Astrocyte (in vitro differentiated cells and primary cell): ENCODE data around the gene ITCH. TPM values are rescaled to one million over a fixed set of nuclear protein-coding genes. Genes with fewer than 3 reads are reported as not detected.

Experiments used
- DNase-seq: peaks from one replicate; pipeline ENCODE4 v3.0.0-alpha.2; 2010; ENCODE audit warnings: low read depth
- FAIRE-seq: peaks from 2 replicates; lab custom pipeline; 2011; peaks lifted over from hg19 to GRCh38; lab: Jason Lieb, UNC
- H2AFZ ChIP-seq: 2 replicates; pipeline ENCODE4 v1.6.0; 2012; ENCODE audit warnings: low read depth, low read length, inconsistent platforms
- H3K27ac ChIP-seq: 2 replicates; pipeline ENCODE4 v1.5.1; 2011; ENCODE audit warnings: low read depth, low read length, inconsistent platforms
- H3K27me3 ChIP-seq: 2 replicates; pipeline ENCODE4 v1.6.0; 2011; ENCODE audit warnings: low read length, inconsistent platforms; ENCODE audit not compliant: insufficient read depth
- H3K36me3 ChIP-seq: 2 replicates; pipeline ENCODE4 v1.5.1; 2011; ENCODE audit warnings: low read length, inconsistent platforms; ENCODE audit not compliant: insufficient read depth
- H3K4me1 ChIP-seq: 2 replicates; pipeline ENCODE4 v1.5.1; 2011; ENCODE audit warnings: low read length, inconsistent platforms; ENCODE audit not compliant: insufficient read depth
- H3K4me2 ChIP-seq: 2 replicates; pipeline ENCODE4 v1.6.0; 2012; ENCODE audit warnings: low read length, inconsistent platforms
- H3K4me3 ChIP-seq: 2 replicates; pipeline ENCODE4 v1.5.1; 2011; ENCODE audit warnings: low read depth, mild to moderate bottlenecking, low read length, inconsistent platforms; ENCODE audit not compliant: insufficient read depth
- H3K79me2 ChIP-seq: 2 replicates; pipeline ENCODE4 v1.6.0; 2012; ENCODE audit warnings: mild to moderate bottlenecking, low read length, inconsistent platforms; ENCODE audit not compliant: insufficient read depth
- H3K9ac ChIP-seq: 2 replicates; pipeline ENCODE4 v1.6.0; 2012; ENCODE audit warnings: mild to moderate bottlenecking, low read length, inconsistent platforms
- H3K9me3 ChIP-seq: 2 replicates; pipeline ENCODE4 v1.5.1; 2012; ENCODE audit warnings: low read depth, mild to moderate bottlenecking, low read length, inconsistent platforms; ENCODE audit not compliant: insufficient read depth
- H4K20me1 ChIP-seq: 2 replicates; pipeline ENCODE4 v1.6.0; 2012; ENCODE audit warnings: low read length, inconsistent platforms; ENCODE audit not compliant: insufficient read depth
- H3K27ac Mint-ChIP-seq: one replicate; pipeline ENCODE4 v1.8.0; 2021; ENCODE audit warnings: mild to moderate bottlenecking, mixed read lengths; ENCODE audit not compliant: unreplicated experiment
- H3K27me3 Mint-ChIP-seq: one replicate; pipeline ENCODE4 v1.8.0; 2021; ENCODE audit warnings: low read depth, mixed read lengths; ENCODE audit not compliant: unreplicated experiment
- H3K36me3 Mint-ChIP-seq: one replicate; pipeline ENCODE4 v1.8.0; 2021; ENCODE audit warnings: low read depth, mixed read lengths; ENCODE audit not compliant: unreplicated experiment
- H3K4me1 Mint-ChIP-seq: one replicate; pipeline ENCODE4 v1.8.0; 2021; ENCODE audit warnings: low read depth, mixed read lengths; ENCODE audit not compliant: unreplicated experiment
- H3K4me3 Mint-ChIP-seq: one replicate; pipeline ENCODE4 v1.8.0; 2021; ENCODE audit warnings: mild to moderate bottlenecking, moderate library complexity, mixed read lengths; ENCODE audit not compliant: unreplicated experiment
- H3K9me3 Mint-ChIP-seq: one replicate; pipeline ENCODE4 v1.8.0; 2021; ENCODE audit warnings: mild to moderate bottlenecking, mixed read lengths; ENCODE audit not compliant: unreplicated experiment
- EZH2 ChIP-seq: IDR thresholded peaks from 2 replicates; pipeline ENCODE4 v1.6.1; 2012; ENCODE audit warnings: mild to moderate bottlenecking, low read length, inconsistent platforms; ENCODE audit not compliant: insufficient read depth
- total RNA-seq: library from RNA; stranded (reverse); gene quantifications from 2 replicates; pipeline ENCODE4 v1.2.1, GENCODE V29; 2021
- TF ChIP-seq, protein P1 (sequence below): IDR thresholded peaks from 2 replicates; pipeline ENCODE4 v1.5.1; 2011; ENCODE audit warnings: low read depth, mild to moderate bottlenecking, inconsistent platforms, low read length, moderate library complexity; ENCODE audit not compliant: insufficient read depth

Gene ITCH
- total RNA-seq, 1 donor from 2014 or later = 79.0 TPM

DNA sequence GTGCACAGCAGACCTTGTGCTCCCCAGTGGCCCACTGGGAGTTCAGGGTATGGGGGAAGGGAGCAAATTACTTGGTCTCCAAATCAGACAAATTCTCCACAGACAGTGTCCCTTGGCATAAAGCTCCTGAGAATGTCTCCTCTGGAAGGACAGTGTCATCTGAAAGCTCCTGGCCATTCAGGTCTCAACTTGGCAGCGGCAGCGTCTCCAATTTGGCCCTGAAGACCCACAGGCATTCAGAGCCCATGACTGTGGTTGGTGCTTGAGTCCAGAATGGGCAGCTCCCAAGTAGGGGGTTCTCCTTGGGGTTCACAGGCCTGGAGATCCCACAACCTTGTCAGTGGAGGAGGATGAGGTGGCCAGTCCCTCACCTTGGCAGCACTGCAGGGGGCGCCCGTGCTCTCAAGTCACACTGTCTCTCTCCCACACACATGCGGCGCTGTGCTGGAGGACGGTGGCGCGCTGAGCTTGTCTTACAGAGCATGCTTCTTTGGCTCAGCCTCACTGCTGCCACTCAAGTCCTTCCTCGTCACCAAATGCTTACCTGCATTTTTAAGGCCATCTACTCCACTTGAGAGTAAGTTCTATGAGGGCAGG, 173.8 kb downstream of the ITCH start:
- peaks cover 70% of the 10 kb centered on the region for H3K36me3 ChIP-seq
- H3K4me2 ChIP-seq = no peak overlapping the region
- Mint-ChIP-seq H3K9me3 (no peaks in the 10 kb centered on the region), H3K4me1 (no peaks in the 10 kb centered on the region), H3K36me3 (peaks cover 22% of the 10 kb centered on the region), H3K4me3 (no peak overlapping the region), H3K27ac (no peak overlapping the region), H3K27me3 (no peaks in the 10 kb centered on the region)
- DNase-seq (no peak), FAIRE-seq (no peak)
- H3K79me2 ChIP-seq = peaks cover 10% of the 10 kb centered on the region
- no peaks in the 10 kb centered on the region for H3K9me3 ChIP-seq
- H4K20me1 ChIP-seq = peaks cover 56% of the 10 kb centered on the region
- TF ChIP-seq EZH2 = no peak
- TF ChIP-seq, protein P1, sequence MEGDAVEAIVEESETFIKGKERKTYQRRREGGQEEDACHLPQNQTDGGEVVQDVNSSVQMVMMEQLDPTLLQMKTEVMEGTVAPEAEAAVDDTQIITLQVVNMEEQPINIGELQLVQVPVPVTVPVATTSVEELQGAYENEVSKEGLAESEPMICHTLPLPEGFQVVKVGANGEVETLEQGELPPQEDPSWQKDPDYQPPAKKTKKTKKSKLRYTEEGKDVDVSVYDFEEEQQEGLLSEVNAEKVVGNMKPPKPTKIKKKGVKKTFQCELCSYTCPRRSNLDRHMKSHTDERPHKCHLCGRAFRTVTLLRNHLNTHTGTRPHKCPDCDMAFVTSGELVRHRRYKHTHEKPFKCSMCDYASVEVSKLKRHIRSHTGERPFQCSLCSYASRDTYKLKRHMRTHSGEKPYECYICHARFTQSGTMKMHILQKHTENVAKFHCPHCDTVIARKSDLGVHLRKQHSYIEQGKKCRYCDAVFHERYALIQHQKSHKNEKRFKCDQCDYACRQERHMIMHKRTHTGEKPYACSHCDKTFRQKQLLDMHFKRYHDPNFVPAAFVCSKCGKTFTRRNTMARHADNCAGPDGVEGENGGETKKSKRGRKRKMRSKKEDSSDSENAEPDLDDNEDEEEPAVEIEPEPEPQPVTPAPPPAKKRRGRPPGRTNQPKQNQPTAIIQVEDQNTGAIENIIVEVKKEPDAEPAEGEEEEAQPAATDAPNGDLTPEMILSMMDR = peak; percentile 12
- H2AFZ ChIP-seq = no peak overlapping the region
- H3K27me3 ChIP-seq = no peaks in the 10 kb centered on the region
- no peak overlapping the region for H3K9ac ChIP-seq
- no peak overlapping the region for H3K27ac ChIP-seq
- H3K4me1 ChIP-seq = no peaks in the 10 kb centered on the region
- no peak overlapping the region for H3K4me3 ChIP-seq

DNA sequence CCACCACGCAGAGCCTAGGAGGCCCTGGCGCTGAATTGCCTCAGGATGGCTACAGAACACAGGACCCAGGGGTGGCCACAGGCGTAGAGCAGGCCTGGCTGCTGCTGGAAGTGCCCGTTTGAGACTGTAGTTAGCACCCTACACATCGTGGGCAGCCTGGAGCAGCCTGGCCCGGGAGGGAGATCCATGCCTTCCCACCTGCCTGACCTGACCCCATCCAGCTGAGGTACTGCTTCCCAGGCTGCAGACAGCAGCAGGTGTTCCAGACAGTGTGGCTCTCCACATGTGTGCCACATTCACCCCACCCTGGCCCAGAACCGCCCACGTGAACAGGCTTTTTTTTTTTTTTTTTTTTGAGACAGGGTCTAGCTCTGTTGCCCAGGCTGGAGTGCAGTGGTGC, 174.6 kb downstream of the ITCH start:
- Histone ChIP-seq H3K4me1 (no peaks in the 10 kb centered on the region), H4K20me1 (peaks cover 48% of the 10 kb centered on the region), H3K79me2 (peaks cover 5% of the 10 kb centered on the region), H3K9ac (no peak overlapping the region), H3K4me2 (no peak overlapping the region), H3K4me3 (no peak overlapping the region), H3K27ac (no peak overlapping the region), H3K36me3 (peaks cover 69% of the 10 kb centered on the region), H3K9me3 (no peaks in the 10 kb centered on the region), H2AFZ (no peak overlapping the region), H3K27me3 (no peaks in the 10 kb centered on the region)
- Mint-ChIP-seq H3K27ac (no peak overlapping the region), H3K36me3 (peaks cover 22% of the 10 kb centered on the region), H3K9me3 (no peaks in the 10 kb centered on the region), H3K4me1 (no peaks in the 10 kb centered on the region), H3K27me3 (no peaks in the 10 kb centered on the region), H3K4me3 (no peak overlapping the region)
- DNase-seq = no peak
- FAIRE-seq = no peak
- TF ChIP-seq EZH2 = no peak
- TF ChIP-seq, protein P1 = no peak

DNA sequence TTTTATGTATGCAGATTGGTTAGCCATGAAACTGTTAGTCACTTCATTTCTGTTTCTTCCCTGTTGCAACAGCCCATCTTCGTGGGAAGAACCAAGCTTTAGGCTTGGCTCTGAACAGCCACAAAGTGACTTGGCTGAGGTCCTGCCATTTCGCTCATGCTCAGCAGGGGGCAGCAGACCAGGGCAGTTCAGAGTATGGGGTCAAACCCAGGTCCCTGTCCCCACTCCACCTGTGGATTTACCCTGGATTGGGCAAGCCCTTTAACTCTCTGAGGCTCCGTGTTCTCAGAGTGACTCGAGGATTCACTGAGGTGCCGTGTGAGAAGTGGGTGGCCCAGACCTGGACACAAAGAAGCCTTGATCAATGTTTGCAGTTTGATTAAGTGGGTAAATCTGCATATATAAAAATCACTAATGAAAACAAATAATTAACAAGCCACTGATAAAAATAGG, 175.6 kb downstream of the ITCH start:
- Histone ChIP-seq H3K9me3 (no peaks in the 10 kb centered on the region), H3K27me3 (no peaks in the 10 kb centered on the region), H2AFZ (no peak overlapping the region), H4K20me1 (peaks cover 41% of the 10 kb centered on the region), H3K36me3 (peaks cover 63% of the 10 kb centered on the region), H3K9ac (no peak overlapping the region), H3K27ac (no peak overlapping the region), H3K79me2 (no peaks in the 10 kb centered on the region), H3K4me3 (no peak overlapping the region), H3K4me2 (no peak overlapping the region), H3K4me1 (no peaks in the 10 kb centered on the region)
- Mint-ChIP-seq H3K9me3 (no peaks in the 10 kb centered on the region), H3K4me1 (no peaks in the 10 kb centered on the region), H3K36me3 (peaks cover 22% of the 10 kb centered on the region), H3K27ac (no peak overlapping the region), H3K27me3 (no peaks in the 10 kb centered on the region), H3K4me3 (no peak overlapping the region)
- TF ChIP-seq, protein P1 = peak; percentile 66
- no peak for TF ChIP-seq EZH2
- FAIRE-seq = no peak
- no peak for DNase-seq
